Colonic mucosa (tissue), 4 donors: ENCODE results near the gene ELOVL2. TPM values are rescaled to one million over a fixed set of nuclear protein-coding genes. Genes with fewer than 3 reads are reported as not detected.

Experiments
- DNase-seq: peaks from one replicate; pipeline ENCODE4 v3.0.0-alpha.2; 2020
- H3K27ac ChIP-seq: fragments of 200-600 bp; one replicate; pipeline ENCODE4 v1.8.0; 2021
- H3K27me3 ChIP-seq: fragments of 200-600 bp; one replicate; pipeline ENCODE4 v1.8.0; 2021
- H3K36me3 ChIP-seq: fragments of 200-600 bp; one replicate; pipeline ENCODE4 v1.8.0; 2021
- H3K4me1 ChIP-seq: fragments of 200-600 bp; one replicate; pipeline ENCODE4 v1.8.0; 2021; ENCODE audit warnings: mild to moderate bottlenecking
- H3K4me3 ChIP-seq: fragments of 200-600 bp; one replicate; pipeline ENCODE4 v1.8.0; 2021
- H3K9ac ChIP-seq, 2 donors: one replicate each; pipeline ENCODE4 v1.7.0; 2013; ENCODE audit warnings: control low read depth in 2 of 2, low read depth in 2 of 2, low read length in 2 of 2
- H3K9me3 ChIP-seq: fragments of 200-600 bp; one replicate; pipeline ENCODE4 v1.8.0; 2021
- intact Hi-C: fragments of 100-400 bp; cut with DNase I; formaldehyde crosslinking; loops from one replicate; pipeline ENCODE4 v1.14.1; 2022
- total RNA-seq, 2 donors: library from RNA; stranded (reverse); fragmentation: NEBNext Ultra II Directional in 1 of 2; extraction: Animal tissue kit (Norgen Biotek cat#: 25700) in 1 of 2; gene quantifications; one replicate each; pipeline ENCODE4 v1.2.1, GENCODE V29; 2021
- TF ChIP-seq, protein P1 (sequence below): fragments of 200-600 bp; IDR thresholded peaks from one replicate; pipeline ENCODE4 v1.8.0; 2022; ENCODE audit warnings: antibody characterized with exemption, mild to moderate bottlenecking
- donor health status: healthy.
- donor health status: DM: no; HTN: no; CAD: no.
- donor health status: DM: no; HTN: no; CAD: no.

The ELOVL2 gene
- total RNA-seq, 2 donors from 2014 or later = 0.05 to 0.11 TPM

DNA sequence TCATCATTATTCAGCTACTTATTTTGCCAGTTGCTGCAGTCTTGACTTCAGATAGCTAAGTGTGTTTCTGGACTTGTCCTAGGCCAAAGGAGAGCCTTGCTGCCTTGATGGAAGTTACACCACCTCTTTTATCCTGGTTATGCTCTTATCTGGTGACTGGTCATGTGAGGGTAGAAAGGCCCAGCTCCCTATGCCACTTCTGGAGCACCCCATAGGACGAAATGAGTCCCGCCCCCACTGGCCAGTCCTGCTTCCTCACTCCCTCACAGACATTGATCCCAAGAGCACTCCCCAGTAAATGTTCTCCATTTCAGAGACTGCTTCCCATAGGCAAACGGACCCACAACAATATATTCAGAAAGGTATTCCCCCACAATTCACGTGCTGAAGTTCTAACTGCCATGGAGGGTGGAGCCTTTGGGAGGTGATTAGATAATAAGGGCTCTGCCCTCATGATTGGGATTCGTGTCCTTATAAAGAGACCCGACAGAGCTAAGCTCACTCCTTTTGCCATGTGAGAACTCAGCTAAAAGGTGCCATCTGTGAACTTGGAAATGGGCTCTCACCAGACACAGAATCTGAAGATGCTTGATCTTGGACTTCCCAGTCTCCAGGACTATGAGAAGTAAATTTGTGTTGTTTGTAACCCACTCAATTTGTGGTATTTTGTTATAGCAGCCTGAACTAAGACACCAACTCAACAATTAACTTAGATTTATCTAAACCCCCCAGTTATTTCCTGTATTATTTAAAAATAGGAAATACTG is 21.5 kb upstream of the ELOVL2 start:
- DNase-seq = no peak
- TF ChIP-seq, protein P1, sequence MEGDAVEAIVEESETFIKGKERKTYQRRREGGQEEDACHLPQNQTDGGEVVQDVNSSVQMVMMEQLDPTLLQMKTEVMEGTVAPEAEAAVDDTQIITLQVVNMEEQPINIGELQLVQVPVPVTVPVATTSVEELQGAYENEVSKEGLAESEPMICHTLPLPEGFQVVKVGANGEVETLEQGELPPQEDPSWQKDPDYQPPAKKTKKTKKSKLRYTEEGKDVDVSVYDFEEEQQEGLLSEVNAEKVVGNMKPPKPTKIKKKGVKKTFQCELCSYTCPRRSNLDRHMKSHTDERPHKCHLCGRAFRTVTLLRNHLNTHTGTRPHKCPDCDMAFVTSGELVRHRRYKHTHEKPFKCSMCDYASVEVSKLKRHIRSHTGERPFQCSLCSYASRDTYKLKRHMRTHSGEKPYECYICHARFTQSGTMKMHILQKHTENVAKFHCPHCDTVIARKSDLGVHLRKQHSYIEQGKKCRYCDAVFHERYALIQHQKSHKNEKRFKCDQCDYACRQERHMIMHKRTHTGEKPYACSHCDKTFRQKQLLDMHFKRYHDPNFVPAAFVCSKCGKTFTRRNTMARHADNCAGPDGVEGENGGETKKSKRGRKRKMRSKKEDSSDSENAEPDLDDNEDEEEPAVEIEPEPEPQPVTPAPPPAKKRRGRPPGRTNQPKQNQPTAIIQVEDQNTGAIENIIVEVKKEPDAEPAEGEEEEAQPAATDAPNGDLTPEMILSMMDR = no peak
- intact Hi-C loops = loop anchor here (2.0 kb wide), 1 partner anchor 113 kb away; no protein-coding TSS in a partner anchor
- Histone ChIP-seq H3K27ac (no peak overlapping the region), H3K27me3 (no peaks in the 10 kb centered on the region), H3K9me3 (no peaks in the 10 kb centered on the region), H3K4me1 (no peaks in the 10 kb centered on the region), H3K4me3 (no peak overlapping the region), H3K9ac (no peak overlapping the region), H3K36me3 (no peaks in the 10 kb centered on the region)

DNA sequence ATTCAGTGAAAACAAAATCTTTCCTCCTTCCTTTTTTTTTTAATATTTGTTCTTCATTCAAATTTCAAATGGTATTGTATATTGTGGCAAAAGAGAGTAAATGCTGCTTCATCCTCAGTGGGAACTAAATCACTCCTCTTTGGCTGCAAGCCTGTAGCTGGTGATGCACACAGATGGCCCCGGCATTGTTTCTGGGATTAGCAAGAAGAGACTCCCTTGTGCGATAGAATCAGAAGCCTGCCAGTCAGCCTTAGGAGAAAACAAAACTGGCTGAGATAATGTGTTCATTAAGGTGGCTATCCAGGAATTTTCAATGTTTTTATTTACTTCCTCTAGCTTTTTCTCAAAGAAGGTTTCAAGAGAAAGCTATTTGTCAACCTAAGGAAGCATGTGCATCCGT is 20.7 kb upstream of the ELOVL2 start:
- Histone ChIP-seq H3K36me3 (no peaks in the 10 kb centered on the region), H3K4me3 (no peak overlapping the region), H3K4me1 (no peaks in the 10 kb centered on the region), H3K9ac (no peak overlapping the region), H3K9me3 (no peaks in the 10 kb centered on the region), H3K27ac (no peak overlapping the region), H3K27me3 (no peaks in the 10 kb centered on the region)
- no peak for DNase-seq
- intact Hi-C loops = no loop called here
- TF ChIP-seq, protein P1 = no peak

DNA sequence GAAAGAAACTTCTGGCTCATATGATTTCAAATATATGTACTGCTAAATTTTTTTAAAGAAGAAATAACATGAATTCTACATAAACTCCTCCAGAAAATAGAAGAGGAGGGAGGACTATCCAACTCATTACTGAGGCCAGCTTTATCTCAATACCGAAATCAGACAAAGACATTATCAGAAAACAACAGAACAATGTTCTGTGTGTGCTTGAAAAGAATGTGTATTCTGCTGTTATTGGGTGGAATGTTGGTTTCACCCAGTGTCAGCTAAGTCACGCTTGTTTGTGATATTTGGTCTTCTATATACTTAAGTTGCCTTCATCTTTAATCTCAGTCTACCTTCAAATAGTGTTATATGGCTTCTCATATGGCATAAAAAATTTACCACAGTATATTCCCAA is 18.6 kb upstream of the ELOVL2 start:
- intact Hi-C loops = no loop called here
- Histone ChIP-seq H3K9me3 (no peaks in the 10 kb centered on the region), H3K27me3 (no peaks in the 10 kb centered on the region), H3K4me3 (no peak overlapping the region), H3K4me1 (no peaks in the 10 kb centered on the region), H3K36me3 (no peaks in the 10 kb centered on the region), H3K27ac (no peak overlapping the region), H3K9ac (no peak overlapping the region)
- TF ChIP-seq, protein P1 = no peak
- DNase-seq = no peak

DNA sequence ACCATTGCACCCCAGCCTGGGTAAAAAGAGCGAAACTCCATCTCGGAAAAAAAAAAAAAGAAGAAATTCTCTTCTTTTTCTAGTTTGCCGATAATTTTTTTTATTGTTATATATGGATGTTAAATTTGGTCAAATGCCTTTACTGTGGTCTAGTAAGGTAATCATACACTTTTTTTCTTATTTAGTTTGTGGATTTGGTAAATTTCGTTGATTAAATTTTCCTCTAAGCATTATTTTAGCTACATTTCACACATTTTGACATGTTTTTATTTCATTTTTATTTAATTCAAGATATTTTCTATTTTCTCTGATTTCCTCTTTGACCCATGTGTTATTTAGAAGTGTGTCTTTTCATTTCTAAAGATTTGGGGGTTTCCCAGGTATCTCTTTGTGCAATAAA is 18.0 kb upstream of the ELOVL2 start:
- intact Hi-C loops = no loop called here
- Histone ChIP-seq H3K27me3 (no peaks in the 10 kb centered on the region), H3K4me1 (no peaks in the 10 kb centered on the region), H3K9ac (no peak overlapping the region), H3K36me3 (no peaks in the 10 kb centered on the region), H3K9me3 (no peaks in the 10 kb centered on the region), H3K4me3 (no peak overlapping the region), H3K27ac (no peak overlapping the region)
- no peak for DNase-seq
- TF ChIP-seq, protein P1 = no peak

DNA sequence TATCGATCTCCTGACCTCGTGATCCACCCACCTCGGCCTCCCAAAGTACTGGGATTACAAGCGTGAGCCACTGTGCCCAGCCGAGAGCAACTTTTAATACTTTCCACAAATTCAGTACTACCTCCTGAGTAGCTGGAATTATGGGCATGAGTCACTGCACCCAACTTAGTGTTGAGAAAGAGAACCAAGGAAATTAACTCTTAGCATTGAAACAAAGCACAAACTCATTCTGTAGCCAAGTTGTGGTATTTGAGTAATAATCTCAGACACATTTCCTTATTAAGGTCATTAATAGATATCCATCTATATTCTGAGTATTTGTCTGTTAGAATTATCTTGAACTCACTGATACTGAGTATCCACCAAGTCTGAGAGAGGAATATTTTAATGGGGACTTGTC is 14.3 kb upstream of the ELOVL2 start:
- TF ChIP-seq, protein P1 = no peak
- H3K4me1 ChIP-seq = no peaks in the 10 kb centered on the region
- H3K27me3 ChIP-seq = no peaks in the 10 kb centered on the region
- H3K27ac ChIP-seq = no peak overlapping the region
- no peak overlapping the region for H3K4me3 ChIP-seq
- no peaks in the 10 kb centered on the region for H3K36me3 ChIP-seq
- DNase-seq = no peak
- intact Hi-C loops = no loop called here
- H3K9me3 ChIP-seq = no peaks in the 10 kb centered on the region
- no peak overlapping the region for H3K9ac ChIP-seq
